SK-N-SH (cell line): ENCODE measurements around the gene ANO10. TPM values are rescaled to one million over a fixed set of nuclear protein-coding genes. Genes with fewer than 3 reads are reported as not detected.

ENCODE experiments used
- CTCF ChIA-PET: fragments of 300-600, 350-600 bp; formaldehyde crosslinking; extraction: SDS; loops from one replicate; lab custom pipeline; 2021; lab: Yijun Ruan, JAX
- POLR2A ChIA-PET: fragments of 350-600 bp; sonication (Branson Sonifier 250); formaldehyde crosslinking; extraction: SDS; loops from one replicate; lab custom pipeline; 2020; ENCODE audit warnings: antibody characterized with exemption, inconsistent platforms; lab: Yijun Ruan, JAX
- DNase-seq: peaks from one replicate; pipeline ENCODE4 v3.0.0; 2012
- H2AFZ ChIP-seq: fragments of 200-600 bp; sonication (generic); 2 replicates; pipeline ENCODE4 v1.8.1; 2016; ENCODE audit warnings: antibody characterized with exemption, mild to moderate bottlenecking, low read depth
- H3F3A ChIP-seq: fragments of 200-600 bp; sonication (generic); replicated peaks from 2 replicates; pipeline ENCODE3; 2016; ENCODE audit warnings: antibody characterized with exemption, mild to moderate bottlenecking; ENCODE audit not compliant: insufficient read depth
- H3K27ac ChIP-seq, 2 experiments: fragments of 200-500 bp in 1 of 2; fragments of 200-600 bp in 1 of 2; sonication (Bioruptor generic) in 1 of 2; sonication (generic), shearing (Covaris generic) in 1 of 2; 2 replicates each; pipeline versions ENCODE4 v1.5.1 to v1.6.1; 2014 to 2016; ENCODE audit warnings: low read depth in 2 of 2, inconsistent platforms in 1 of 2, low read length in 1 of 2, mild to moderate bottlenecking in 1 of 2, mixed read lengths in 1 of 2
- H3K27me3 ChIP-seq: fragments of 200-600 bp; sonication (generic), shearing (Covaris generic); 2 replicates; pipeline ENCODE4 v1.6.1; 2016; ENCODE audit warnings: mixed run types; ENCODE audit not compliant: insufficient read depth
- H3K36me3 ChIP-seq, 2 experiments: fragments of 200-500 bp in 1 of 2; fragments of 200-600 bp in 1 of 2; sonication (Bioruptor generic) in 1 of 2; sonication (generic) in 1 of 2; replicated peaks in 1 of 2; 2 replicates each; pipeline versions ENCODE3 to v1.5.1; 2014 to 2016; ENCODE audit warnings: low read length in 1 of 2, mild to moderate bottlenecking in 1 of 2; ENCODE audit not compliant: insufficient read depth in 2 of 2, control insufficient read depth in 1 of 2
- H3K4me1 ChIP-seq, 2 experiments: fragments of 200-500 bp in 1 of 2; fragments of 200-600 bp in 1 of 2; sonication (Bioruptor generic) in 1 of 2; sonication (generic), shearing (Covaris generic) in 1 of 2; 2 replicates each; pipeline versions ENCODE4 v1.5.1 to v1.6.1; 2014 to 2016; ENCODE audit warnings: low read depth in 1 of 2, low read length in 1 of 2, mixed run types in 1 of 2; ENCODE audit not compliant: insufficient read depth in 2 of 2, control insufficient read depth in 1 of 2
- H3K4me2 ChIP-seq: fragments of 200-600 bp; sonication (generic), shearing (Covaris generic); 2 replicates; pipeline ENCODE4 v1.6.1; 2017; ENCODE audit warnings: mixed run types
- H3K4me3 ChIP-seq, 2 experiments: fragments of 200-500 bp in 1 of 2; fragments of 200-600 bp in 1 of 2; sonication (Bioruptor generic) in 1 of 2; sonication (generic), shearing (Covaris generic) in 1 of 2; 2 replicates each; pipeline versions ENCODE4 v1.5.1 to v1.8.1; 2014 to 2016; ENCODE audit warnings: low read depth in 2 of 2, inconsistent platforms in 1 of 2, low read length in 1 of 2, mild to moderate bottlenecking in 1 of 2, mixed read lengths in 1 of 2, moderate library complexity in 1 of 2
- H3K79me2 ChIP-seq: fragments of 200-600 bp; sonication (generic); 2 replicates; pipeline ENCODE4 v1.8.1; 2017; ENCODE audit warnings: mild to moderate bottlenecking; ENCODE audit not compliant: insufficient read depth
- H3K9ac ChIP-seq: fragments of 200-600 bp; sonication (generic); 2 replicates; pipeline ENCODE4 v1.6.1; 2017; ENCODE audit warnings: mixed run types
- H3K9me2 ChIP-seq: fragments of 200-600 bp; sonication (generic); 2 replicates; pipeline ENCODE4 v1.6.1; 2017; ENCODE audit warnings: mixed run types
- H3K9me3 ChIP-seq: fragments of 200-600 bp; sonication (generic); 2 replicates; pipeline ENCODE4 v1.6.1; 2017; ENCODE audit warnings: mixed run types, mild to moderate bottlenecking, moderate library complexity
- H4K20me1 ChIP-seq: fragments of 200-600 bp; sonication (generic); 2 replicates; pipeline ENCODE4 v1.6.1; 2017; ENCODE audit warnings: mild to moderate bottlenecking, mixed run types; ENCODE audit not compliant: insufficient read depth
- FOXJ3 ChIP-seq: sonication (generic); formaldehyde crosslinking; IDR thresholded peaks from 2 replicates; pipeline ENCODE4 v1.5.1; 2020; ENCODE audit warnings: mild to moderate bottlenecking, missing genetic modification reagents
- FOXM1 ChIP-seq: IDR thresholded peaks from 2 replicates; pipeline ENCODE4 v1.4.0; 2012; ENCODE audit warnings: low read depth, mild to moderate bottlenecking
- JUND ChIP-seq: IDR thresholded peaks from 2 replicates; pipeline ENCODE4 v1.4.0; 2012
- NFIC ChIP-seq: IDR thresholded peaks from 2 replicates; pipeline ENCODE4 v1.4.0; 2012; ENCODE audit warnings: borderline replicate concordance
- NRF1 ChIP-seq: IDR thresholded peaks from 2 replicates; pipeline ENCODE4 v1.6.1; 2012; ENCODE audit warnings: low read depth, mild to moderate bottlenecking, low read length
- POLR2AphosphoS5 ChIP-seq: IDR thresholded peaks from 2 replicates; pipeline ENCODE4 v1.6.1; 2012; ENCODE audit warnings: low read depth, low read length
- RCOR1 ChIP-seq: fragments of 150-350 bp; IDR thresholded peaks from 2 replicates; pipeline ENCODE4 v1.6.1; 2017; ENCODE audit warnings: antibody characterized with exemption, low read length
- TAF1 ChIP-seq: IDR thresholded peaks from 2 replicates; pipeline ENCODE4 v1.6.1; 2012; ENCODE audit warnings: low read depth, mild to moderate bottlenecking, low read length, moderate library complexity, borderline replicate concordance
- TCF12 ChIP-seq: IDR thresholded peaks from 2 replicates; pipeline ENCODE4 v1.4.0; 2012
- WGBS: methylation state at CpG from one replicate; pipeline ENCODE4 v1.1.6; 2017; ENCODE audit warnings: low lambda C conversion rate; 5-methylcytosine and 5-hydroxymethylcytosine counted together
- polyA plus RNA-seq, 3 experiments: library from polyadenylated mRNA; depleted of rRNA; stranded (reverse); fragments of >200 nt; gene quantifications; 2 replicates each; pipeline ENCODE4 v1.2.3, GENCODE V29; 2012

Gene ANO10
- polyA plus RNA-seq, 1 of the 3 experiments (the other 2 are of a cell fraction): 16.8 TPM

DNA sequence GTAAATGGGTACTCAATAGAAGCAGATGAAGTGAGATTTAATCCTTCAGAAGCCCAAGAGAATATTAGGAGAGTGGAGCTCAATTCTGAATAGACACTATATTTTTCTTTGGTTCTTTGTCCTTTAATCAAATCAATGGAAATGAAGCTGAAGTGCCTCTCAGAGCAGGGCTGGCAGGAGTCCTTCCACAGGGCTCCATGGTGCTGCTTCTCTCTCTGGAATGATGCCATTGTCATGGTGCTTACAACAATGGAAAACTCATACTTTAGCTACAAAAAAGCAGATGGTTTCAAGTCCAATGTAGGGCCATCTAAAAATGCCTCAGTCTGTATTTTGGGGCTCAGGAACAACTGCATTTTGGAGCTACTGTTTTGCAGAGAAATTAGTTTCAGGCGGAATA is 210.4 kb downstream of the ANO10 start:
- Histone ChIP-seq H3K4me3 (no peak overlapping the region), H3K9ac (no peak overlapping the region), H3K9me3 (no peaks in the 10 kb centered on the region), H3K4me2 (no peak overlapping the region), H2AFZ (no peak overlapping the region), H3K27ac (no peak overlapping the region), H3K9me2 (no peaks in the 10 kb centered on the region), H3K79me2 (no peaks in the 10 kb centered on the region), H4K20me1 (no peaks in the 10 kb centered on the region), H3K36me3 (no peaks in the 10 kb centered on the region), H3F3A (no peaks in the 10 kb centered on the region), H3K4me1 (no peaks in the 10 kb centered on the region), H3K27me3 (no peaks in the 10 kb centered on the region)
- ChIA-PET CTCF (interaction anchor here (1.0 kb wide), 1 partner anchor 450 kb away, joined by 3 read pairs; no protein-coding TSS in a partner anchor), POLR2A (no interaction called here)
- no peak for DNase-seq
- TF ChIP-seq FOXM1 (no peak), JUND (no peak), TAF1 (no peak), TCF12 (no peak)
- WGBS: 83% methylated on average over 1 of the region's 1 CpG

DNA sequence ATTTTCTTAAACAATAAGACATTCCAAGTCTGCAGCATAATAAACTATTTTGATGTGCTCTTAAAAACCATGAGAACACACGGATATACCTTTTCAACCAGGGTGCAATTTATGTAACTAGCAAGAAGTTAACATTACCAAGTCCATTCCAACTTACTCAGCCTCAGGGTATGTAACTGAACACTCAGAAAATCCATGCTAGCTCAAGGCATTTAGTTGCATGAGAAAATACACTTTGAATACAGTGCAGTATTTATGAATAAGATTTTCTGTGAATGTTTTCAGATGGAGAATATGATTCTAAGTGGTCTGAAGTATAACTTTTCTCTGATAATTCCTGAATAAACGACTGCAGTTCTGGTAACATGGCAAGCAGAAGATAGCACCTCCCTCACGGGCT is 211.2 kb downstream of the ANO10 start:
- no peaks in the 10 kb centered on the region for H3K4me1 ChIP-seq
- TF ChIP-seq NFIC (no peak), RCOR1 (no peak), FOXJ3 (CRISPR knock-in tag) (no peak), NRF1 (no peak)
- no peaks in the 10 kb centered on the region for H3K36me3 ChIP-seq
- no peaks in the 10 kb centered on the region for H3K79me2 ChIP-seq
- H3K9me2 ChIP-seq: no peaks in the 10 kb centered on the region
- CTCF ChIA-PET: no interaction called here
- no peaks in the 10 kb centered on the region for H3F3A ChIP-seq
- DNase-seq: no peak
- H3K4me2 ChIP-seq: no peak overlapping the region
- no peak overlapping the region for H2AFZ ChIP-seq
- no peaks in the 10 kb centered on the region for H4K20me1 ChIP-seq
- H3K9ac ChIP-seq: no peak overlapping the region
- WGBS: 87% methylated on average over 3 of the region's 3 CpGs
- POLR2A ChIA-PET: no interaction called here
- no peak overlapping the region for H3K4me3 ChIP-seq
- no peaks in the 10 kb centered on the region for H3K9me3 ChIP-seq
- H3K27ac ChIP-seq: no peak overlapping the region
- H3K27me3 ChIP-seq: no peaks in the 10 kb centered on the region

DNA sequence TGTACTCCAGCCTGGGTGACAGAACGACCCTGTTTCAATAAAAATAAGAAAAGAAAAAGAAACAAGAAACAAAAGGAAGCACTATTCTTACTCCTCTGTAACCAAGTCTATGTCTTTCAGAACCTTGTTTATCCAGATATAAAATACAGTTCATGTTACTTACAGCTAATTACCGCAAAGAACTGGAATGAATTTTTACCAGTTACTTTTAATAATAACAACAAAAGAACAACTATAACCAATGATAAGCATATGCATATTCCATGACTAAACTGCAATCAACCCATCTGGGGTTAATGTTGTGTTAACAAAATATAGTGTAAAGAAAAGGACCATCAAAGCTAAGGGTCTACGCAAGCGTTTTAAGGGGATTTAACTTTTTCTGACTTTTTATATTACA is 212.3 kb downstream of the ANO10 start:
- ChIA-PET CTCF (interaction anchor here (1.4 kb wide), 1 partner anchor 94 kb away, joined by 6 read pairs; no protein-coding TSS in a partner anchor), POLR2A (no interaction called here)
- no peaks in the 10 kb centered on the region for H3K9me2 ChIP-seq
- DNase-seq: no peak
- no peaks in the 10 kb centered on the region for H3K36me3 ChIP-seq
- no peak overlapping the region for H3K4me2 ChIP-seq
- H3K9ac ChIP-seq: no peak overlapping the region
- no peaks in the 10 kb centered on the region for H3K9me3 ChIP-seq
- H3F3A ChIP-seq: no peaks in the 10 kb centered on the region
- no peaks in the 10 kb centered on the region for H3K79me2 ChIP-seq
- no peak overlapping the region for H3K27ac ChIP-seq
- no peak overlapping the region for H2AFZ ChIP-seq
- TF ChIP-seq JUND: no peak
- TF ChIP-seq POLR2AphosphoS5: no peak
- TF ChIP-seq NRF1: no peak
- no peaks in the 10 kb centered on the region for H3K27me3 ChIP-seq
- H4K20me1 ChIP-seq: no peaks in the 10 kb centered on the region
- 92% methylated on average over 4 of the region's 4 CpGs for WGBS
- H3K4me1 ChIP-seq: no peaks in the 10 kb centered on the region
- H3K4me3 ChIP-seq: no peak overlapping the region
